ENCODE measurements around the gene BANP.
"Not testable (repeated sequence)": the region's sequence is repeated elsewhere in the genome, so short reads cannot be mapped to it uniquely, and the experiment has no call there.

Gene BANP

DNA sequence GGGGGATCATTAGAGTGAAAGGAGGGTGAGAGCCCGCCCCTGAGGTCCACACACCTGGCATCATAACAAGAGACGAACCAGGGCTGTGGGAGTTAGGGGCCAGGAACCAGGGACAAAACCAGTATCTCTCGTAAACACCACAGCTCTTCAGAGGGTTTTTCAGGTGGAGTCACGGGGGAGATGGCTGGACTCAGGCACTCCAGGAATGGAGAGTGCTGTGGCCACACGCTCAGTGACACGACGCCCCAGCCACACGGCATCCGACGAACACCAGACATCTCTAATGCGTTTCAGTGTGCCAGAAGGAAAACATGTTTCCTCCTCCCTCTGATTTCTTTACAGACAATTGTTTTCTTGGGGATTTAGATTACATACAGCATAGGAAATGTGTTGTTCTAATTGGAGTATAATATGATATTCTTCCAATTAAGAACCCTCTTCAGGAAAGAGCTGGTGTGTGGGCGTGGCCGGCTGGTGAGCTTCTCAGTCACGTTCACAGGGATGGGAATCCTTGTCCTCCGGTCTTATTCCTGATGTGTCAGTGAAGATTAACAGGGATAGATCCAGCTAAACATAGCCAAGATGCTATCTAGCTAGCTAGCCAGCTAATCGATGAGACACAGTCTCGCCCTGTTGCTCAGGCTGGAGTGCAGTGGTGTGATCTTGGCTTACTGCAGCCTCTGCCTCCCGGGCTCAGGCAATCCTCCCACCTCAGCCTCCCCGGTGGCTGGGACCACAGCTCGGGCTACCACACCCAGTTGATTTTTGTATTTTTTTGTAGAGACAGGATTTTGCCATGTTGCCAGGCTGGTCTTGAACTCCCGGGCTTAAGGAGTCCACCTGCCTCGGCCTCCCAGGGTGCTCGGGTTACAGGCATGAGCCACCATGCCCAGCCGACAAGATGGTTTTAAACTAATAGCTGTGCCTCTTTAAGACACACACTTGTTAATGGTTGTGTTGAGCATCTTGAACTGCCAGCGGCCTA is 98.6 kb downstream of the BANP start:
- DNase-seq (ENCODE audit: low read depth in 2 of 2), result no peak

- no peak for DNase-seq (ENCODE audit: low read depth in 2 of 2)
These were observed 99.9 kb downstream of the BANP start for GRCh38 chr16:88050952-88051660.

DNA sequence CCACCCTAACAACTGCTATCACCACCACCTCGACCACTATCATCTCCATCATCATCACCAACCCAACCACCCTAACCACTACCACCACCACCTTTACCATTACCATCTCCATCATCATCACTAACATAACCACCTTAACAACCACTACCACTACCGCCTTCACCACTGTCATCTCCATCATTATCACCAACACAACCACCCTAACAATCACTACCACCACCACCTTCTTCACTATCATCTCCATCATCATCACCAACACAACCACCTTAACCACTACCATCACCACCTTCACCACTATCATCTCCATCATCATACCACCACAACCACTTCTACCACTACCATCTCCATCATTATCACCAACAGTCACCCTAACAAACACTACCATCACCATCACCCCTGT is 101.4 kb downstream of the BANP start:
- DNase-seq (ENCODE audit: low read depth in 2 of 2), result no peak

GRCh38 chr16:88053479-88053878 is 102.2 kb downstream of the BANP start:
- DNase-seq (ENCODE audit: low read depth in 2 of 2), result not testable (repeated sequence)

DNA sequence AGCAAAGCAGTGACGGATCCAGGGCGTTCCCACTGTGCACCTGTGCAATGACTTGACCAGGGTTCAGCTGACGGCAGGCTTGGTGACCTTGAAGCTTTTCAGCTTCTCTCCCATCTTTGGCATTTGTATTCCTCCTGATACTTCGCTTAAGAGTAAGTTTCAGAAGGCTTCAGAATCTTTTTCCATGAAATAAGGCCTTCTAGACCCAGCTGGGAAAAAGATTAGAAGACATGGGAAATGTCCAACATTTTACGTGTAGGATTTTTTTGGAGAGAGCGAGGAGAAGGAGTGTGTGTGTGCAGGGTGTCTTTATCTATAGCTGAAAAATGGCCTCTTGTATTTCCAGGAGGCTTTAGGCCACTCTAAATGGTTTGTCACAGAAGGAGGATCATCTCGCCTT is 104.1 kb downstream of the BANP start:
- no peak for DNase-seq (ENCODE audit: low read depth in 2 of 2)

- DNase-seq (ENCODE audit: low read depth in 2 of 2), result no peak
These were observed 105.0 kb downstream of the BANP start for GRCh38 chr16:88056212-88056611.

DNA sequence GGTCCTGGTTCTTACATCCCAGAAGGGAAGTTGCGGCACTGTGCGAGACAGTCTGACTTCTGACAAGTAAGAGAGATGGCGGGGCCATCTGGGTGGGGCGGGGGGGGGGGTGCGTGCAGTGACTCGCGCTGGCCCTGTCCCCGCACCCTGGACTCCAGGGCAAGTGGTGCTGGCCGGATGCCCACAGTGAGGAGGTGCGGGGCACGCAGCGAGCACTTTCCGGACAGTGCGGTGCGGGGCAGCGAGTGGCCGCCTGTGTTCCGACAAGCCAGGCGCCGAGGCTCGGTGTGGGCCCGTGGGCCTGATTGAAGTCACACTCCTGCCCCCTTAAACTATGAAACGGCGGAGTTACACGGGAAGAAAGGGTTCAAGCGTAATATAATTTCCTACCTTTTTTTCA is 106.4 kb downstream of the BANP start:
- DNase-seq (ENCODE audit: low read depth in 2 of 2), result no peak

GRCh38 chr16:88058136-88058535 is 106.9 kb downstream of the BANP start:
- DNase-seq (ENCODE audit: low read depth in 2 of 2), result no peak

GRCh38 chr16:88058817-88059216 is 107.6 kb downstream of the BANP start:
- no peak for DNase-seq (ENCODE audit: low read depth in 2 of 2)

DNA sequence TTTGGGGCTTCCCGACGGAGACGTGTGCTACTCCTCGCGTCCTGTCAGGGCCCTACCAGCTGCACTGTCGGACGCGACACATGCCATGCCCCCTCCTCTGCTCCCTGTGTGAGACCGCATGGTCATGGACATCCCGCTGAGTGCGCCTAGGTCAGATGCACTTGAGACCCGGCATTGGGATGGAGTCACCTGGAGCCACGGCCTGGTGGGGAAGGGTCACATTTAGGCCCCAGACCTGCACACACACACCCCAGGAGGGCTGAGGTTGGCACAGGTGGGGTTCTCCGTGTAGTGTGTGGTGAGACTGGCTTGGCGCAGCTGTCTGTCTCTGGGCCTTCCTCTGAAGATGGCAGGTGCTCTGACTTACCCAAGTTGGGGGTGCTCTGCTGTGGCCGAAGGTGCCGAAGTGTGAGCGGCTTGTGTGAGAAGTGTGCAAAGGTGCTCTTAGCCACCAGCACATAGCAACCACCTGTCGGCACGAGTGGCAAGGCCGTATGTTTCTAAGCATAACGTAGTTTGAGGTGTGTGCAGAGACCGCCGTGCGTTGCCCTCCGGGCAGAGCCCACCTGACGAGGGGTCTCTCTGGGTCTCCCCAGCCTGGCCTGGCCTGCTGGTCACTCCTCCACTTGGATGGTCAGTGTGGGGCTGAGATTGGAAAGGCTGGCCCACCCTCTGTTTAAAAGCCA is 108.6 kb downstream of the BANP start:
- no peak for DNase-seq (ENCODE audit: low read depth in 2 of 2)

DNA sequence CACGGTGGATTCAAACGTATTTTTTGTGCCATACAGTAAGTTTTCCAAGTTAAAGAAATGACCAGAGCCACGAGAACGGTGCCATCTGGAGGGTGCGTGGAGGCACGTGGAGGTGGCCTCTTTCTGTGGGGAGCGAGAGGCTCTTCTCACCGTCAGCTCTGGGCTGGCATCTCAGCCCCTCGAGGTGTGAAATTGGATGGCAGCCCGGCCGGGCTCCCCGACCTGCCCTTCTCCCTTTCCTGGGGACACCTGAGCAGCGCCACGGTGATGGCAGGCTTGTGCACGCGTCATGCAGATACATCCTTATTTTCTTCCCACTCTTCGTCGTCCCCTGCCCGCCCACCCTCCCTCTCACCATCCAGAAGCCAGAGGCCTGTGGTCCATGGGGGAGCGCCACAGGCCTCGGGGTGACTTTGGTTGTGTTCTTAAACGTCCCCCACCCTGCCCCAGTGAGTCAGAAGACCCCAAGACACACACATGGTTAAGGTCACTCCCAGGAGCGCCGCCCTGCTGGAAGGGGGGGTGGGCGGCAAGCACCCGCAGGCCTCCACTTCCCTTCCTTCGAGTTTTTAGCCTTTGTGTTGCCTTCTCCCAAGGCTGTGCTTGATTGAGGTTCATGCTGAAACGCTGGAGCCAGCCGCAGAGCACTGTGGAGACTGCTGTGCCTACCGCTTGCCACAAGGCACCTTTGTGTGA is 109.4 kb downstream of the BANP start:
- no peak for DNase-seq (ENCODE audit: low read depth in 2 of 2)

DNA sequence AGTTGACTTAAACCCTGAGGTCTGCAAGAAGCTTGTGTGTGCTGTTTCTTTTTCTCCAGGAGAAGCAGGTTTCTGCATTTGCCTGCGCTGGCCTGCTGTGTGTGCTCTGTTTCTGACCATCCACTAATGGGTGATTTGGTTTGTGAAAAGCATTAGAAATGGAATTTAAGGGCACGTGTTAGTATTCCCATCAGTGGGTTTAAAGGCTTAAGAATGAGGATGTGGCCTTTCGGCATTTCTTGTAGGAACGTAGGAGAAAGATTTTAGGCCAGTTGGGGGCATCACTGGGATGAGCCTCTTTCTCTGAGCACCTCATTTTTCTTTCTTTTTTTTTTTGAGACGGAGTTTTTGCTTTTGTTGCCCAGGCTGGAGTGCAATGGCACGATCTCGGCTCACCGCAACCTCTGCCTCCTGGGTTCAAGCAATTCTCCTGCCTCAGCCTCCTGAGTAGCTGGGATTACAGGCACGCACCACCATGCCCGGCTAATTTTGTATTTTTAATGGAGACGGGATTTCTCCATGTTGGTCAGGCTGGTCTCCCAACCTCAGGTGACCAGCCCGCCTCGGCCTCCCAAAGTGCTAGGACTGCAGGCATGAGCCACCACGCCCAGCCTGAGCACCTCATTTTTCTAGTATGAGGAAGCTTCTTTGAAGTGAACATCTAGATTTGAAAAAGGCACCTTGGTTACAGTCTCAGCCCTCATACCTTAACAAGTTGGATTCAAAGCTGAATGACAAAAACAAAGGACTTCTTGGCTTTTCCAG is 110.3 kb downstream of the BANP start:
- DNase-seq (ENCODE audit: low read depth in 2 of 2), result no peak

GRCh38 chr16:88062341-88063210 is 111.3 kb downstream of the BANP start:
- DNase-seq (ENCODE audit: low read depth in 2 of 2), result no peak

DNA sequence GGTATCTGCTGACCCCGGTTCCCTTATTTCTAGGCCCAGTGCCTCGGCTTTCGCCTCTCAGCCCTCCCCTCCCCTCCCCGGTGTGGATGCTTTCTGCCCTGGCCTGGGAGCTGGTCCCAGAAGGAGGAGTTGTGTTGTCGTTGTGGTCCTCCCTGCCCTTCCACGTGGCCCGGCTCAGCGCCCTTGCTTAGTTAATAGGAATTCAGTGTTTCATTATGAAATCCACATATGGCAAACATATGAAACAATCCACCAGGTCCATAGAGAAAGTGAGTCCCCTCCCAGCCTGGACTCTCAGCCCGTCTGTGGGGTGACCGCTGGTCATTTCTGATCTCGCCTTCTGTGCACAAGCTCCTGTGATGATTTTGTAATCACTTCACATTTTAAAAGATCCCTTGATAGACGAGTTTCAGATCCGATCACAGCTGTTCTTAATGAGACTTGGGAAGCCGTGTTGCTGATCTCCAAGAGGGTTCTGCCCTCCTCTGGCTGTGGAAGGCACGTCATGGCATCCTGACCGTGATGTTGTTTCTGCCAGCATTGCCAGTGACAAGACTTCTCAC is 112.1 kb downstream of the BANP start:
- DNase-seq (ENCODE audit: low read depth in 2 of 2), result no peak

DNA sequence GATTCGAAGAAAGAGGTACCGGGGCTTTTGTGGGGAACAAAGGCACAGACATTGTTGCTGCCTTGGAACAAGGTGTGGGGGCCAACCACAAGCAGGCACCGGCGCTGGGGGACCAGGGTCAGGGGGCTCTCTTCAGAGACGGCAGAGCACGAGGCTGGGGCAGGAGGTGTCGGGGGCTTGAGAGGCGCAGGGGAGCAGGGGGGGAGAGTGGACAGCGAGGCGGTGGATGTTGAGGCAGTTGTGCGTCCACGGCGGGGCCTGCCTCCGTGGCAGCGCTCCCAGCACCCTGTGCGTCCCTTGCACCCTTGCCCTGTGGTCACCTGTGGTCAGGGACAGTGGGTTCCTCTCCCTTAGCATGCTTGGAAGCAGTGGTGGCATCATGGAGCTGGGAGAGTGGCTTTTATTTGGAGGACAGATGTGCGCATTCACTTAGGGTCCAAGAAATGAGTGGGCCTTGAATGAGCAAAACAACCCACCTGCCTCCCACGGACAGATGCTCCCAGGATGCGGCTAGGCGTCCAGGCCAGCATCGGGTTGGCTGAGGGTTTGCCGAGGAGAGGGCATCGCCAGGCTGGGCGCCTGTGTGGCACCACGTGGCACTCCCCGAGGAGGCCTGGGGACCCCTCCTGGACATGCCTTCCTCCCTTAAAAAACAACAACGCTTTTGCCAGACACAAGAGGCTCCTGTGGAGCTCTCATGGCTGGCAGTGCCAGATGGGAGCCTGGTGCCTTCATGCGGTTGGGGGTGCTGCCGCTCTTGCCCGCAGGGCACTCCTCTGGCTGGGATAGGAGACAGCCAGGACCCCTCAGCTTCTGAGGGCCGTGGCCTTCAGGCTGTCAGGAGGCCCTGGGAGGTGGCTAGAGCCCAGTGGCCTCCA is 113.0 kb downstream of the BANP start:
- no peak for DNase-seq (ENCODE audit: low read depth in 2 of 2)

GRCh38 chr16:88064889-88065746 is 113.9 kb downstream of the BANP start:
- no peak for DNase-seq (ENCODE audit: low read depth in 2 of 2)

GRCh38 chr16:88065747-88066142 is 114.5 kb downstream of the BANP start:
- no peak for DNase-seq (ENCODE audit: low read depth in 2 of 2)

DNA sequence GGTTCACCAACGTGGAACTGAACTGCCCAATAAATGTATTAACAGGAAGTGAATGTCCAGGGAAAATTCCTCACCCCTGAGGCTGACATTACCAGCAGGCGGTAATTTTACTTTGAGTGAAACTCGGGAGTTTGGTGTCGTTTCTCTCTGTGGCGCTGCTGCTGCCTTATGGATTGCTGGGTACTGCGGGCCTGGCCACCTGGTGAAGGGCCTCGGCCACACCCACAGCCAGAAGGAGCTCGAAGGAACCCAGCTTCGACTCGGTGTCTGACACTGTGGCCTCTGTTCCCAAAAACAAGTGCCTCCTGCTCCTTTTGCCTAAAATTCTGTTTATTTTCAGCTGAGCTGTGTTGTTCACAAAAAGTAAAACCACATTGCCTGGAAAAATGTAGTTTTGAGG is 115.0 kb downstream of the BANP start:
- no peak for DNase-seq (ENCODE audit: low read depth in 2 of 2)
